ENCODE measurements around the gene SASH1. TPM values are rescaled to one million over a fixed set of nuclear protein-coding genes. Genes with fewer than 3 reads are reported as not detected.

SASH1 gene
- total RNA-seq, 6 donors from 2014 or later, result 59.3 to 131 (median 79.2) TPM

GRCh38 chr6:148535381-148535780, 192.7 kb downstream of the SASH1 start:
- H3K27me3 ChIP-seq, result no peaks in the 10 kb centered on the region
- H3K36me3 ChIP-seq, result peaks cover 31 to 91% (median 57%) of the 10 kb centered on the region in 4 donors
- WGBS, 2 donors, result 77 to 88% methylated on average over 7 of the region's 7 CpGs
- peaks cover 0 to 6% (median 0%) of the 10 kb centered on the region in 4 donors for H3K4me1 ChIP-seq
- DNase-seq, result no peak
- no peak for ATAC-seq (ENCODE audit: low FRiP score in 2 of 2)
- no peak overlapping the region for H3K4me3 ChIP-seq
- no peak overlapping the region for H3K27ac ChIP-seq
- TF ChIP-seq EP300 (IDR thresholded peaks at IDR 0.05) (no peak), POLR2AphosphoS5 (IDR thresholded peaks at IDR 0.05) (no peak), POLR2A (IDR thresholded peaks at IDR 0.05) (no peak)
- TF ChIP-seq, protein P1, sequence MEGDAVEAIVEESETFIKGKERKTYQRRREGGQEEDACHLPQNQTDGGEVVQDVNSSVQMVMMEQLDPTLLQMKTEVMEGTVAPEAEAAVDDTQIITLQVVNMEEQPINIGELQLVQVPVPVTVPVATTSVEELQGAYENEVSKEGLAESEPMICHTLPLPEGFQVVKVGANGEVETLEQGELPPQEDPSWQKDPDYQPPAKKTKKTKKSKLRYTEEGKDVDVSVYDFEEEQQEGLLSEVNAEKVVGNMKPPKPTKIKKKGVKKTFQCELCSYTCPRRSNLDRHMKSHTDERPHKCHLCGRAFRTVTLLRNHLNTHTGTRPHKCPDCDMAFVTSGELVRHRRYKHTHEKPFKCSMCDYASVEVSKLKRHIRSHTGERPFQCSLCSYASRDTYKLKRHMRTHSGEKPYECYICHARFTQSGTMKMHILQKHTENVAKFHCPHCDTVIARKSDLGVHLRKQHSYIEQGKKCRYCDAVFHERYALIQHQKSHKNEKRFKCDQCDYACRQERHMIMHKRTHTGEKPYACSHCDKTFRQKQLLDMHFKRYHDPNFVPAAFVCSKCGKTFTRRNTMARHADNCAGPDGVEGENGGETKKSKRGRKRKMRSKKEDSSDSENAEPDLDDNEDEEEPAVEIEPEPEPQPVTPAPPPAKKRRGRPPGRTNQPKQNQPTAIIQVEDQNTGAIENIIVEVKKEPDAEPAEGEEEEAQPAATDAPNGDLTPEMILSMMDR (IDR thresholded peaks at IDR 0.05), result no peak
- H3K9me3 ChIP-seq, result no peaks in the 10 kb centered on the region

DNA sequence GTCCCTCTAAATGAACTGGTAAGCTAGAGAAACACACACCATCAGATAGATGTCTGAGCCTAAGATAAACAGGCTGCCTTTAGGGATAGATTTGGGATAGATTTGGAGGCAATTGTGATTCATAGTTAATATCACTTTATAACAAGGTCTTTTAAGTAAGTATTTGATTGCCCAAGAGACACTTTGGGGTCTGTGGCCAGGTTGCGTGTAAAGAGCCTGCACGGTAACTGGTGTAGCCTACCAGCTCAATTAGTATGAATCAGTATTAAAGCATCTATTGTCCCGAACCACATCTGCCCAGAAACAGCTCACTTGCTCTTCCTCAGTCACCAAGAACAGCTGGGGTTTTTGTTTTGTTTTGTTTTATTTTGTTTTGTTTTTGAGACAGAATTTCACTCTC, 193.3 kb downstream of the SASH1 start:
- H3K4me3 ChIP-seq, result no peak overlapping the region
- peaks cover 0 to 2% (median 0%) of the 10 kb centered on the region in 4 donors for H3K4me1 ChIP-seq
- no peaks in the 10 kb centered on the region for H3K9me3 ChIP-seq
- ATAC-seq (ENCODE audit: low FRiP score in 2 of 2) (no peak), DNase-seq (no peak)
- WGBS, 2 donors, result 93% methylated on average over 3 of the region's 3 CpGs
- peaks cover 37 to 96% (median 63%) of the 10 kb centered on the region in 4 donors for H3K36me3 ChIP-seq
- no peak overlapping the region for H3K27ac ChIP-seq
- H3K27me3 ChIP-seq, result no peaks in the 10 kb centered on the region
- TF ChIP-seq, protein P1 (IDR thresholded peaks at IDR 0.05), result no peak
- TF ChIP-seq EP300 (IDR thresholded peaks at IDR 0.05), result no peak
- TF ChIP-seq POLR2A (IDR thresholded peaks at IDR 0.05), result no peak
- no peak for TF ChIP-seq POLR2AphosphoS5 (IDR thresholded peaks at IDR 0.05)

DNA sequence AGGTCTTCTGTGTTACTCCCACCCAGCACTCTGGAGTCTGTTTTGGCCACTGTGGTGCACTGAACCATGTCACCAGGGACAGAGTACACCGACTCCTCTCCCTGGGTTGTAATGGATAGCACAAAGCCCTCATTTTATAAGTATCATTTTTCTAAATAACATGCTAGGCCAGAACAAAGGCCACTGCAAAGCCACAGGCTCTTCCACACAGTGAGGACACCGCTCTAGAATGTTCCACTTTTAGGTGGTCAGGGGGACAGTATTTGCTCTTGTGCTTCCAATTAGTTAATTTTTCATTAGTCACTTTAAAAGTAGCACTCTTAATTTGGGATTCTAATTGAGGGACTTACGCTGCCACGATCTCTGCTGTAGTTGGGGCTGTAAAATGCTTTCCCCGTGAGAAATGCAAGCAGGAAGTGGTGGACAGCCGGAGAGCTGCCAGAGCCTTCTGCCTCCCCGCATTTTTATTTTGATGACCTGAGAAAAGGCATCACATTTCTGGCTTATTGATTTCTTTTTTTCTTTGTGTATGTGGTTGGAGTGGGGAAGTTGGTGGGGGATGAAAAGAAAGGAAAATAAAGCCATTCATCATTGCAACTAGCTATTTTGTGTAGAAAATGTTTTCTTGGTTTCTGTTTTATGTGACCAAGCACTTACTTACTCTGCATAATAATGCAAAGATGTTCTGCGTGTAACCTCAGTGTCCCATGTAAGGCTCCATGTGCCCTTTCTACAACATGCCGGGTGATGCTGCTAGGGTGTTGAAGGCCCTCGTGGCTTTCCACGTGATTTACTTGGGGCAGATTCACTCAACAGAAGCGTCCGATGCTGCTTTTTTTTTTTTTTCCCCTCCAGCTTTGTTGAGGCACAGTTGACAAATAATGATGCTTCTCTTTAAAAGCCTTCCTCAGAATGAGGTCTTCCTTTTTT, 195.9 kb downstream of the SASH1 start:
- DNase-seq (no peak), ATAC-seq (ENCODE audit: low FRiP score in 2 of 2) (no peak)
- H3K27me3 ChIP-seq, result no peaks in the 10 kb centered on the region
- whole genome bisulfite sequencing, 2 donors, result 69 to 73% methylated on average over 13 of the region's 13 CpGs
- H3K4me3 ChIP-seq, result peak overlapping the region in 1 of 4 donors; percentile 5
- peak overlapping the region in 1 of 4 donors; percentile 5 for H3K27ac ChIP-seq
- no peaks in the 10 kb centered on the region for H3K9me3 ChIP-seq
- peaks cover 26 to 95% (median 59%) of the 10 kb centered on the region in 4 donors for H3K36me3 ChIP-seq
- H3K4me1 ChIP-seq, result no peaks in the 10 kb centered on the region
- no peak for TF ChIP-seq POLR2A (IDR thresholded peaks at IDR 0.05)
- TF ChIP-seq EP300 (IDR thresholded peaks at IDR 0.05), result no peak
- no peak for TF ChIP-seq POLR2AphosphoS5 (IDR thresholded peaks at IDR 0.05)
- TF ChIP-seq, protein P1 (IDR thresholded peaks at IDR 0.05), result no peak

- no peak for ATAC-seq (ENCODE audit: low FRiP score in 2 of 2)
These were observed 200.9 kb downstream of the SASH1 start for GRCh38 chr6:148543540-148543939.

GRCh38 chr6:148544421-148544820, 201.8 kb downstream of the SASH1 start:
- Histone ChIP-seq H3K27me3 (no peaks in the 10 kb centered on the region), H3K4me3 (no peak overlapping the region), H3K9me3 (no peaks in the 10 kb centered on the region), H3K27ac (no peak overlapping the region), H3K4me1 (no peaks in the 10 kb centered on the region), H3K36me3 (peaks cover 22 to 98% (median 67%) of the 10 kb centered on the region in 4 donors)
- TF ChIP-seq EP300 (IDR thresholded peaks at IDR 0.05) (no peak), POLR2AphosphoS5 (IDR thresholded peaks at IDR 0.05) (no peak), POLR2A (IDR thresholded peaks at IDR 0.05) (no peak)
- TF ChIP-seq, protein P1 (IDR thresholded peaks at IDR 0.05), result no peak
- DNase-seq (peak in 1 of 2 donors; percentile 72), ATAC-seq (ENCODE audit: low FRiP score in 2 of 2) (peak in 1 of 2 donors; percentile 21)
- WGBS, 2 donors, result 98 to 100% methylated on average over 4 to 17 of the region's 17 CpGs

More at GRCh38 chr6:148543540-148543939, 200.9 kb downstream of the SASH1 start:
- peaks cover 20 to 94% (median 62%) of the 10 kb centered on the region in 4 donors for H3K36me3 ChIP-seq
- no peak overlapping the region for H3K4me3 ChIP-seq
- H3K4me1 ChIP-seq, result no peaks in the 10 kb centered on the region
- no peak for TF ChIP-seq POLR2AphosphoS5 (IDR thresholded peaks at IDR 0.05)
- no peak for TF ChIP-seq EP300 (IDR thresholded peaks at IDR 0.05)
- no peak overlapping the region for H3K27ac ChIP-seq
- no peak for DNase-seq
- H3K9me3 ChIP-seq, result no peaks in the 10 kb centered on the region
- 68 to 93% methylated on average over 6 of the region's 6 CpGs for WGBS, 2 donors
- H3K27me3 ChIP-seq, result no peaks in the 10 kb centered on the region
